Ammon's horn (tissue), 1 donor: Measurements from ENCODE around the gene ALDH16A1.
A peak's percentile ranks its signal among the peaks of the same experiment; 100 is the strongest.

Experiments
- DNase-seq: peaks from one replicate; pipeline ENCODE4 v3.0.0-alpha.2; 2016; ENCODE audit warnings: low spot score

ALDH16A1 gene

GRCh38 chr19:49488863-49489537, 36.0 kb downstream of the ALDH16A1 start:
- no peak for DNase-seq

DNA sequence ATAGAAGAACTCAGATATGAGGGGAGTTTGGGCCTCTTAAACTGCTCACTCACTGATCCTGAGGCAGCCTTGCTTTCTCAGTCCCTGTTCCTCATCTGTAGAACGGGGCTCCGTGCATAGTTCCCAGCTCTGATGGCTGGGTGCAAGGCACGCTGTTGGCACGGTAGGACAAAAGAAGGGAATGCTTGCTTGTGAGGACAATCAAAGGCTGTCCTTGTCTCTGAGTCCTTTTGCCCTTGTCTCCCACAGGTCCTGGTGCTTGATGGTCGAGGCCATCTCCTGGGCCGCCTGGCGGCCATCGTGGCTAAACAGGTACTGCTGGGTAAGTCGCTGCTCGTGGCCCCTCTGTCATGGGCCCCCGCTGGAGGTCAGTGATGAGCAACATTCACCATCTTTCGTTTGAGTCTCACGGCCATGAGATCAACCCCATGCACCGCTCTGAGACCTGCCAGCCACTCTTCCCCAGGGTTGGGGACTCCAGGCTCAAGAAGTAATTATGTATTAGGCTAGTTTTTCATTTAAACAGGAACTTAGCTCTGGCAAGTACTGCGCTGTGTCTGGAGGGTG, 36.7 kb downstream of the ALDH16A1 start:
- DNase-seq: no peak

DNA sequence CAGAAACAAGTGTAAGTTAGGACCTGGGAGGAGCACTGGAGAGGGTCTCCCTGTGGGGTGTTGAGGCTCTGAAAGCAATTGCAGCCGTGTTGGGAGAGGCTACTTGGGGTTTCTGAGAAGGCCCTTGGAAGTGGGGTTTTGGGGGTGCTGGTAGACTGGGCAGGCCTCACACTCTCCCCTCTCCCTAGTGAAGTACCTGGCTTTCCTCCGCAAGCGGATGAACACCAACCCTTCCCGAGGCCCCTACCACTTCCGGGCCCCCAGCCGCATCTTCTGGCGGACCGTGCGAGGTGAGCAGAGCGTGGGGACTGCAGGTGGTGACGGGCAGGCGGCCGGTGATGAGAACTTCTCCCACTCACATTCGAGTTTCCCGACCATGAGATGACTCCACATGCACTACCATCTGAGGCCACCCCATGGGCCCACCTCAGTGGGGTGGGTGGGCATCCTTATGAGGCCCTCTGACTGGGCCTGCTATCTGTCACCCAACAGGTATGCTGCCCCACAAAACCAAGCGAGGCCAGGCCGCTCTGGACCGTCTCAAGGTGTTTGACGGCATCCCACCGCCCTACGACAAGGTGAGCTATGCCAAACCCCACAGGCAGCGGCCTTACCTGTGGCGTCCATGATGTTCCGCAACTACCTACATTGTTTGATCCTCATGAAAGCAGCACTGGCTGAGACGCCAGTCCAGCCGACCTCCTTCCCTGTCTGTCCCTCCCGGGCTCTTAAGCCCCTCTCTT, 37.4 kb downstream of the ALDH16A1 start:
- no peak for DNase-seq

DNA sequence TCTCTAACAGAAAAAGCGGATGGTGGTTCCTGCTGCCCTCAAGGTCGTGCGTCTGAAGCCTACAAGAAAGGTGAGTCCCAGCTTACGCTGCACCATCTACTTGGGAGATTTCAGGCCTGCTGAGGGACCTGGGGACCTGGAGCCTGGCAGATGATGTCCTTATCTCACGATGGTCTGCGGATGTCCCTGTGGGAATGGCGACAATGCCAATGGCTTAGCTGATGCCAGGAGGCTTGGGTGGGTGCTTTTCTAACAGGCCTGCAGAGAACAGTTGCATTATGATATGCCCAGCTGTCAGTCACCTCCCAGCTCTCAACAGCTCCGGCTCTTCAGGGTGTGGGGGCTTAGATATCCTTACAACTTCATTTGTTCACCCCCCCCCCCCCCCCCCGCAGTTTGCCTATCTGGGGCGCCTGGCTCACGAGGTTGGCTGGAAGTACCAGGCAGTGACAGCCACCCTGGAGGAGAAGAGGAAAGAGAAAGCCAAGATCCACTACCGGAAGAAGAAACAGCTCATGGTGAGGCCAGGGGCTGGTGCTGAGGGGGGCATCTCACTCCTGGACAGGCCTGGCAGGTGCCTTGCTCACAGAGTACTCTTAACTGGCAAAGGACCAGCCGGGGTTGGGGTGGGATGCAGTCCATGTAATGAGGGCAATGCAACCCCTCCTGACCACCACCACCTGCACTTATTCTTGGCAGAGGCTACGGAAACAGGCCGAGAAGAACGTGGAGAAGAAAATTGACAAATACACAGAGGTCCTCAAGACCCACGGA, 38.2 kb downstream of the ALDH16A1 start:
- DNase-seq: no peak

DNA sequence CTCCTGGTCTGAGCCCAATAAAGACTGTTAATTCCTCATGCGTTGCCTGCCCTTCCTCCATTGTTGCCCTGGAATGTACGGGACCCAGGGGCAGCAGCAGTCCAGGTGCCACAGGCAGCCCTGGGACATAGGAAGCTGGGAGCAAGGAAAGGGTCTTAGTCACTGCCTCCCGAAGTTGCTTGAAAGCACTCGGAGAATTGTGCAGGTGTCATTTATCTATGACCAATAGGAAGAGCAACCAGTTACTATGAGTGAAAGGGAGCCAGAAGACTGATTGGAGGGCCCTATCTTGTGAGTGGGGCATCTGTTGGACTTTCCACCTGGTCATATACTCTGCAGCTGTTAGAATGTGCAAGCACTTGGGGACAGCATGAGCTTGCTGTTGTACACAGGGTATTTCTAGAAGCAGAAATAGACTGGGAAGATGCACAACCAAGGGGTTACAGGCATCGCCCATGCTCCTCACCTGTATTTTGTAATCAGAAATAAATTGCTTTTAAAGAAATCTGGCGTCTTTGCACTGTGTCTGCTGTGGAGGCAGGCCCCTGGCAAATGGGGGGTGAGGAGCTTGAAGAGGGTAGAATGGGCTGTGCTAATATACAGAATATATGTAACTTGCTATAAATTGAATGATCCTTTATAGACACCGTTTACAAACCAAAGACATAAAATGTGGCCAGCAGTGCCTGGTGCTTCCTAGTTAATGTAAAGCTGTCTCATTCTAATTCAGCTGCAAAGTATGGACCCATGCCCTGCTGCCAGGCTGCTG, 39.0 kb downstream of the ALDH16A1 start:
- DNase-seq: no peak

- DNase-seq: no peak
Observed at GRCh38 chr19:49492573-49493405, 39.8 kb downstream of the ALDH16A1 start.

- DNase-seq: no peak
Observed at GRCh38 chr19:49496574-49497008, 43.6 kb downstream of the ALDH16A1 start.

DNA sequence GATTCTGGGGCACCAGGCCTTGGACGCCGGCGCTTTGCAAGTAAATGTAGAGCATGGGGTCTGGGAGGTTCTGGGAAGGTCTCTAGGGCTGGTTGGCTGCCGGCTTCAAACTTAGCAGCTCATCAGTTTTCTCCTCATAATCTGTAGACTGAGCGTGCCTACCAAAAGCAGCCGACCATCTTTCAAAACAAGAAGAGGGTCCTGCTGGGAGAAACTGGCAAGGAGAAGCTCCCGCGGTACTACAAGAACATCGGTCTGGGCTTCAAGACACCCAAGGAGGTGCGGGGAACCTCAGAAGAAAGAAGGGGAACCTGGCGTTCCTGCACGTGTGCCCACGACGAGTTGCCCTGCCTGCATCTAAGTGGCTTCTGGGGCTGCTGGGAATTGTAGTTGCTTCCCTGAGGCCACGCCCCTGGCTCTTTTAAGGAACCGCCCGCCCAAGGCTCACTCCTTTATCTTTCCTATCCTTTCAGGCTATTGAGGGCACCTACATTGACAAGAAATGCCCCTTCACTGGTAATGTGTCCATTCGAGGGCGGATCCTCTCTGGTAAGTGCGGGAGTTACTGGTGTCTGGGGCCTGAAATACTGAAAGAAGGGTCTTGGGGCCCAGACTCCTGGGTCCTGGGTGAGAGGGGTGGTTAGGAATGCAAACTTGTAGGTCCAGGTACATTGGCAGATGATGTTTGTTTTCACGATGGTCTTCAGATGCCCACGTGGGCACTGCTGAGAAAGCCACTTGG, 44.2 kb downstream of the ALDH16A1 start:
- peak; percentile 61 for DNase-seq

GRCh38 chr19:49497789-49498103, 44.7 kb downstream of the ALDH16A1 start:
- DNase-seq: no peak

- DNase-seq: no peak
Observed at GRCh38 chr19:49498475-49498874, 45.5 kb downstream of the ALDH16A1 start.

GRCh38 chr19:49499030-49499670, 46.1 kb downstream of the ALDH16A1 start:
- DNase-seq: no peak

GRCh38 chr19:49502866-49503581, 50.0 kb downstream of the ALDH16A1 start:
- peak; percentile 51 for DNase-seq

DNA sequence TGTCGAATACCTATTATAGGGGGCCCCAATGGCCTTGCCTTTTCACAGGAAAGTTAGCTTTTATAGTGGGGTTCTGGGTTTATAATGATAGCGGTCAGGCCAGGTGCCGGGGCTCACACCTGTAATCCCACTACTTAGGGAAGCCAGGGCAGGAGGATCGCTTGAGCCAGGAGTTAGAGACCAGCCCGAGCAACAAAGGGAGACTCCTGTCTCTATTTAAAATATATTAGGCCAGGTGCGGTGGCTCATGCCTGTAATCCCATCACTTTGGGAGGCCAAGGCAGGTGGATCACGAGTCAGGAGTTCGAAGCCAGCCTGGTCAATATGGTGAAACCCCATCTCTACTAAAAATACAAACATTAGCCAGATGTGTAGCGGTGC, 50.5 kb downstream of the ALDH16A1 start:
- no peak for DNase-seq

DNA sequence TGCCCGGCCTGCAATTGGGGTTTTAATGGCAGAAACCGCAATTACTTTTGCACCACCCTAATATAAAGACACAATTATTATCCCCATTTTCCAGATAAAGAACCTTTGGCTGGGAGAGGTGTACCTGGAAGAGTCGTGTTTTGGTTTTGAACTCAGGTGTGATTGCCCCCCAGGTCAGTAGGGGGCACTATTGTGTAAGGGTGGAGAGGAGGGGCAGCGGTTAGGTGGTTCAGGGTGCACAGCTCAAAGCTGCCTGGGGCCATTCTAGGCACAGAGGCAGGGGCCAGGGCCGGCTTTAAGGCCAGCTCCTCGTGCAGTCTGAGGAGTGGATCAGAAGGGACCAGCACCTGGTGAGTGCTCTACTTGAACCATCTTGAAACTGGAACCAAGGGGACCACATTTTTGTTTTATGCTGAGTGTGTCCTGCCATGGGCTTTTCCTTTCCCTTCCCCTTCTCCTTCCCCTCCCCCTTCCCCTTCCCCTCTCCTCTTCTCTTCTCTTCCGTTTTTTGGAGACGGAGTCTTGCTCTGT, 53.6 kb downstream of the ALDH16A1 start:
- DNase-seq: peak; percentile 54

GRCh38 chr19:49507803-49508494, 54.9 kb downstream of the ALDH16A1 start:
- DNase-seq: no peak

GRCh38 chr19:49512970-49513745, 60.1 kb downstream of the ALDH16A1 start:
- DNase-seq: no peak

- DNase-seq: no peak
Observed at GRCh38 chr19:49513746-49514118, 60.7 kb downstream of the ALDH16A1 start.
